A204.1 (cell line): ENCODE results near the gene NTHL1.

Experiments used
- FAIRE-seq: peaks from 2 replicates; lab custom pipeline; 2012; peaks lifted over from hg19 to GRCh38; lab: Jason Lieb, UNC

NTHL1 gene

DNA sequence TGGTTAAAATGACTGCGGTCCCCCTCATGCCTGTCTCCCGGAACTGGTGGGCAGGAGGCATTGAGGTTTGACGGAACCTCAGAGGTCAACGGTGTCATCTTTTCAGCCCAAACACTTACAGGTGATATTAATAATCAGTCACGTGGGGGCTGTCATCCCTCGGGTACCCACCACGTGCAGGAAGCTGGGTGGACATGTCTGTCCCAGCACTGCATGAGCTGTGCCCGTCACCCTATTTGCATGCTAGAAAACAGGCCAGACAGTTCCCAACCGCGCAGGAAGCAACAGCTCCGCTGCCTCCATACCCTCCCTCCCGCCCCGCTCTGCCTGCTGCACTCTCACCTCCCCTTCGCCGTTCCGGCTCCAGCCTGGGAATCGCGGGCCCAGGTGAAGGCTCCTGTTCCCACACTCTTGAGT, 56.5 kb downstream of the NTHL1 start:
- FAIRE-seq = no peak

DNA sequence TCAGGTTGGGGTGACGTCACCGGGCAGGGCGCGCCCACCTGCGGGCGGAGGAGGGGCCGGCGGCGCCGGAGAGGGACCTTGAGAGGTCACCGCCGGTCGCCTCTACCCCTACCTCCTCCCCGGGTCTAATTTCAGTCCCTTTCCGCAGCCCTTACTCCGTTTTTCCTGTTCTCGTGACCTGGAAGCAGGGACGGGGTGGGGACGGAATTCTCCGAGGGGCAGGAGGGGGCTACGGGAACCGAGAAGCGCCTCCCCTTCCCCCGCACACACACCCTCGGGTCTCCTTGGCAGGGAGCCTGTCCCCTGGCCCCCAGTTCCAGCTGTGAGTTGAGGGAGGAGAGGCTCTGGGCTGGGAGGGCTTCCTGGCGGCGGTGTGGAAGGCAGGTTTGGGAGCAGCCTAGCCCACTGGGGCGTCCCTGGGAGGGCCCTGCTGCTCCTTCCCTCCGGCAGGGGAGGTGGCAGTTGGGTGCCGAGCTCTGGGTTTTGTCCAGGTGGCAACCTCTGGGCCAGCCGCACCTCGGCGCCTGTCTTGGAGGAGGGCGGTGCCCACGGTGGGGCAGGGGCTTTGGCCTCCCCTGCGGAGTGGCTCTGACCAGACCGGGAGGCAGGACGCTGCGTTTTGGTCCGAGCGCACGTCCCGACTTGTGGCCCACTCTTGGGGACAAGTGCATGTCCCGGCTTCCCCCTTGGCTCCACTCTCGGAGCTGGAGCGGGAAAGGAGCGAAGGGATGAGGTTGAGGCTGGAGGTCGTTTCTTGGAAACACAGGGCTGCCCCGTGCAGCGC, 57.1 kb downstream of the NTHL1 start:
- no peak for FAIRE-seq

- no peak for FAIRE-seq
Observed at GRCh38 chr16:1990101-1990350, 57.6 kb downstream of the NTHL1 start.
